K562 (cell line): Measurements from ENCODE around the gene TUBB2A. TPM values are rescaled to one million over a fixed set of nuclear protein-coding genes. Genes with fewer than 3 reads are reported as not detected.

Source experiments
- ELK3 ChIP-seq: fragments of 450-650 bp; formaldehyde crosslinking; IDR thresholded peaks from 2 replicates; pipeline ENCODE4 v1.4.0; 2020; ENCODE audit warnings: mild to moderate bottlenecking
- GABPB2 ChIP-seq: fragments of 250-450 bp; sonication (Bioruptor Pico); conservative IDR thresholded peaks from 2 replicates; pipeline ENCODE4 v1.5.1; 2021; ENCODE audit warnings: mild to moderate bottlenecking
- KLF13 ChIP-seq: fragments of 450-650 bp; IDR thresholded peaks from 2 replicates; pipeline ENCODE4 v1.6.1; 2016; ENCODE audit warnings: missing genetic modification characterization, low read depth, mild to moderate bottlenecking, missing compliant biosample characterization, moderate library complexity, borderline replicate concordance
- MEF2A ChIP-seq: IDR thresholded peaks from 2 replicates; pipeline ENCODE4 v1.6.1; 2011; ENCODE audit warnings: low read depth, mild to moderate bottlenecking, low read length, moderate library complexity; ENCODE audit not compliant: control insufficient read depth
- MITF ChIP-seq: IDR thresholded peaks from 2 replicates; pipeline ENCODE4 v1.6.1; 2014; ENCODE audit warnings: antibody characterized with exemption
- MTA1 ChIP-seq: fragments of 450-650 bp; IDR thresholded peaks from 2 replicates; pipeline ENCODE4 v1.6.1; 2017; ENCODE audit warnings: borderline replicate concordance
- NFYB ChIP-seq: IDR thresholded peaks from 2 replicates; pipeline ENCODE4 v1.6.1; 2011; ENCODE audit warnings: mild to moderate bottlenecking, moderate library complexity; ENCODE audit not compliant: insufficient read length; ENCODE audit errors: extremely low read depth
- NONO ChIP-seq, 2 experiments: fragments of 200-400 bp in 1 of 2; fragments of 450-650 bp in 1 of 2; formaldehyde crosslinking in 1 of 2; IDR thresholded peaks; 2 replicates each; pipeline ENCODE4 v1.6.1; 2017; ENCODE audit warnings: low read depth in 2 of 2, mild to moderate bottlenecking in 2 of 2, moderate library complexity in 2 of 2, low read length in 1 of 2
- PML ChIP-seq: IDR thresholded peaks from 2 replicates; pipeline ENCODE4 v1.6.1; 2012; ENCODE audit warnings: low read length, inconsistent platforms
- RBFOX2 ChIP-seq: fragments of 200-400 bp; formaldehyde crosslinking; IDR thresholded peaks from 2 replicates; pipeline ENCODE4 v1.6.1; 2017; ENCODE audit warnings: low read depth, mild to moderate bottlenecking, low read length, moderate library complexity
- TBL1XR1 ChIP-seq, 2 experiments: IDR thresholded peaks; 2 replicates each; pipeline ENCODE4 v1.6.1; 2012; ENCODE audit warnings: improper control_type of control experiment in 2 of 2, low read length in 2 of 2, mild to moderate bottlenecking in 1 of 2
- TEAD4 ChIP-seq, 2 experiments: sonication (generic) in 1 of 2; formaldehyde crosslinking in 1 of 2; IDR thresholded peaks; 2 replicates each; pipeline versions ENCODE4 v1.6.1 to v1.8.0; 2012 to 2022; ENCODE audit warnings: borderline replicate concordance in 1 of 2, inconsistent platforms in 1 of 2, low read length in 1 of 2, mild to moderate bottlenecking in 1 of 2, missing genetic modification reagents in 1 of 2
- YY1 ChIP-seq, 3 experiments: IDR thresholded peaks; 2 replicates each; pipeline ENCODE4 v1.6.1; 2011; ENCODE audit warnings: low read length in 2 of 3, mild to moderate bottlenecking in 2 of 3, moderate library complexity in 2 of 3, borderline replicate concordance in 1 of 3, control low read depth in 1 of 3, low read depth in 1 of 3; ENCODE audit not compliant: insufficient read depth in 3 of 3, insufficient replicate concordance in 2 of 3, control insufficient read depth in 1 of 3, insufficient read length in 1 of 3; ENCODE audit errors: extremely low read depth in 1 of 3
- ZBED1 ChIP-seq: IDR thresholded peaks from 2 replicates; pipeline ENCODE4 v1.6.1; 2014
- ZBTB9 ChIP-seq: fragments of 450-650 bp; formaldehyde crosslinking; IDR thresholded peaks from 2 replicates; pipeline ENCODE4 v1.4.0; 2020; ENCODE audit warnings: mild to moderate bottlenecking, moderate library complexity
- ZFPM2 ChIP-seq: fragments of 250-450 bp; sonication (Bioruptor Pico); IDR thresholded peaks from 2 replicates; pipeline ENCODE4 v1.5.1; 2022; ENCODE audit warnings: mild to moderate bottlenecking
- ZMIZ1 ChIP-seq, 2 experiments: fragments of 150-350 bp in 1 of 2; IDR thresholded peaks; 2 replicates each; pipeline ENCODE4 v1.6.1; 2012 to 2016; ENCODE audit warnings: low read depth in 2 of 2, low read length in 2 of 2, mild to moderate bottlenecking in 1 of 2, moderate library complexity in 1 of 2
- ZNF12 ChIP-seq: sonication (generic); formaldehyde crosslinking; IDR thresholded peaks from 2 replicates; pipeline ENCODE4 v1.4.0; 2020; ENCODE audit warnings: mild to moderate bottlenecking, missing genetic modification reagents
- polyA plus RNA-seq, 8 experiments: library from polyadenylated mRNA; depleted of rRNA in 4 of 8; stranded (reverse) in 5 of 8; unstranded in 3 of 8; fragments of >200 nt; fragmentation: Nextera tagmentation in 2 of 8; fragmentation: Illumina TruSeq in 1 of 8; extraction: Ambion mirVana in 2 of 8; extraction: Trizol in 1 of 8; gene quantifications; 2 replicates each; pipeline versions ENCODE4 v1.2.1 to v1.2.3, GENCODE V29; 2011 to 2014; ENCODE audit warnings: inconsistent platforms in 1 of 8, missing spikeins in 1 of 8
- total RNA-seq, 7 experiments: library from RNA; depleted of rRNA in 6 of 7; stranded (reverse); fragments of >200 nt in 6 of 7; fragmentation: Illumina TruSeq in 2 of 7; extraction: Trizol in 2 of 7; gene quantifications; 2 replicates each; pipeline versions ENCODE4 v1.2.1 to v1.2.3, GENCODE V29; 2011 to 2021; ENCODE audit warnings: low replicate concordance in 1 of 7

The TUBB2A gene
- total and polyA plus RNA-seq, 9 of the 15 experiments (the other 6 are each of a cell fraction or from before 2014, with no cell fraction given): 3.6 to 92.1 (median 45.6) TPM

- TF ChIP-seq ZBTB9 (CRISPR knock-in tag) (peak; percentile 67; the same call in 1 of the 2 replicates), ZBED1 (no peak; the same call in 1 of the 2 replicates), GABPB2 (no peak), ELK3 (no peak), PML (peak; percentile 58), ZFPM2 (CRISPR knock-in tag) (0 out of 2 replicates have a peak, but pooled peaks have one; percentile 8), MEF2A (no peak), MTA1 (no peak), KLF13 (tag) (peak; percentile 96), MITF (0 out of 2 replicates have a peak, but pooled peaks have one; percentile 52), ZNF12 (CRISPR knock-in tag) (no peak; the same call in 1 of the 2 replicates), TEAD4 (IDR thresholded peaks at IDR 0.05; ENCODE audit: low read length) (no peak), TEAD4 (CRISPR knock-in tag; IDR thresholded peaks at IDR 0.05; ENCODE audit: borderline replicate concordance) (no peak), RBFOX2 (peak; percentile 96), NONO (IDR thresholded peaks at IDR 0.05; ENCODE audit: low read depth in 2 of 2, low read length in 1 of 2) (peak; percentile 91 to 100), YY1 (IDR thresholded peaks at IDR 0.05; ENCODE audit: borderline replicate concordance in 1 of 3, control insufficient read depth in 1 of 3, extremely low read depth in 1 of 3, insufficient read depth in 3 of 3, insufficient read length in 1 of 3, insufficient replicate concordance in 2 of 3, low read depth in 1 of 3, low read length in 2 of 3) (peak in 2 of 3 experiments; percentile 70 to 80), TBL1XR1 (IDR thresholded peaks at IDR 0.05; ENCODE audit: low read length in 2 of 2) (peak; percentile 55 to 68; a peak in 2 of 4 replicates), NFYB (no peak), ZMIZ1 (IDR thresholded peaks at IDR 0.05; ENCODE audit: low read depth in 2 of 2, low read length in 2 of 2) (peak in 1 of 2 experiments; percentile 56; a peak in 1 of 4 replicates)
These were observed at the start of gene TUBB2A (continued) for GRCh38 chr6:3157131-3157933.
